Forelimb muscle (tissue), 1 donor: ENCODE data around the gene DSG1. TPM values are rescaled to one million over a fixed set of nuclear protein-coding genes. Genes with fewer than 3 reads are reported as not detected.

Experiments used
- polyA plus RNA-seq: library from polyadenylated mRNA; unstranded; fragments of 120-200 nt; gene quantifications from one replicate; pipeline ENCODE4 v1.2.1, GENCODE V29; 2013; ENCODE audit not compliant: insufficient read length

Gene DSG1
- polyA plus RNA-seq, 1 donor, result not detected

Other genes starting within 250 kb of the DSG1 start
- 10.1 TPM for gene DSC2, start 215.7 kb upstream of the DSG1 start, polyA plus RNA-seq
- not detected for gene DSC1, start 155.3 kb upstream of the DSG1 start, polyA plus RNA-seq
- not detected for gene DSG4, start 58.6 kb downstream of the DSG1 start, polyA plus RNA-seq
- gene DSG3, start 129.6 kb downstream of the DSG1 start, polyA plus RNA-seq, result not detected
- gene DSG2, start 180.0 kb downstream of the DSG1 start, polyA plus RNA-seq, result 4.9 TPM